Pancreas (tissue), 10 donors: ENCODE data around the gene PLXNC1. TPM values are rescaled to one million over a fixed set of nuclear protein-coding genes. Genes with fewer than 3 reads are reported as not detected.
A peak's percentile ranks its signal among the peaks of the same experiment; 100 is the strongest.

Source experiments
- ATAC-seq, 4 donors: fragments of 200-7000 bp; cut with Tn5 transposase; one replicate each; pipeline versions ENCODE4 v1.8.0 to v1.9.1; 2020; ENCODE audit warnings: mild to moderate bottlenecking in 4 of 4, moderate library complexity in 4 of 4
- DNase-seq, 6 donors: peaks; one replicate each; pipeline ENCODE4 v3.0.0-alpha.2; 2020
- FAIRE-seq: peaks from 2 replicates; lab custom pipeline; 2012; peaks lifted over from hg19 to GRCh38; lab: Jason Lieb, UNC
- H3K27ac ChIP-seq, 4 donors: fragments of 200-600 bp; sonication (generic); 1 replicate in 3 of 4; 2 replicates in 1 of 4; pipeline versions ENCODE4 v1.5.0 to v1.8.0; 2020
- H3K27me3 ChIP-seq, 4 donors: fragments of 200-600 bp; one replicate each; pipeline ENCODE4 v1.8.0; 2021
- H3K36me3 ChIP-seq, 3 donors: fragments of 200-600 bp; sonication (generic) in 1 of 3; one replicate each; pipeline versions ENCODE4 v1.5.0 to v1.8.0; 2020 to 2021
- H3K4me1 ChIP-seq, 3 donors: fragments of 200-600 bp; one replicate each; pipeline ENCODE4 v1.8.0; 2021
- H3K4me3 ChIP-seq, 4 donors: fragments of 200-600 bp; sonication (generic) in 2 of 4; one replicate each; pipeline versions ENCODE4 v1.5.0 to v1.8.0; 2020 to 2021
- H3K9me3 ChIP-seq, 4 donors: fragments of 200-600 bp; one replicate each; pipeline ENCODE4 v1.8.0; 2021
- CTCF ChIP-seq, 4 donors: fragments of 200-600 bp; sonication (generic) in 3 of 4; IDR thresholded peaks; one replicate each; pipeline versions ENCODE4 v1.5.0 to v1.8.0; 2021; ENCODE audit warnings: antibody characterized with exemption in 4 of 4
- WGBS, 2 donors: extraction: QIAGEN DNeasy Blood & Tissue Kit; methylation state at CpG; one replicate each; pipeline ENCODE4 v1.1.7; 2013; 5-methylcytosine and 5-hydroxymethylcytosine counted together
- intact Hi-C, 3 donors: fragments of 100-400 bp; cut with DNase I; formaldehyde crosslinking; loops; one replicate each; pipeline versions ENCODE4 v1.11.1 to v1.14.2; 2022
- polyA plus RNA-seq, 2 donors: library from polyadenylated mRNA; stranded (reverse); fragments of 200-250 nt; gene quantifications; one replicate each; pipeline ENCODE4 v1.2.3, GENCODE V29; 2013
- total RNA-seq, 6 donors: library from RNA; stranded (reverse); fragmentation: NEBNext Ultra II Directional in 4 of 6; extraction: Animal tissue kit (Norgen Biotek cat#: 25700) in 4 of 6; gene quantifications; one replicate each; pipeline versions ENCODE4 v1.2.1 to v1.2.4, GENCODE V29; 2021 to 2023
- donor health status: healthy with polysubstance abuse.
- donor health status: DM: no; HTN: no; CAD: no; lungs with moderate emphysema.
- donor health status: DM: no; HTN: no; CAD: no.
- donor health status: control.
- donor health status: control.
- donor health status: Bipolar disorder and iron deficiency.
- donor health status: DM: yes; HTN: yes; CAD: no.
- donor health status: DM: no; HTN: no; CAD: no.
- donor health status: DM: no; HTN: no; CAD: no.
- donor health status: DM: yes; HTN: yes; CAD: no.

PLXNC1 gene
- total and polyA plus RNA-seq, 8 donors = 0.53 to 13.7 (median 2.0) TPM

- intact Hi-C loops = loop anchor here in 2 of 3 donors (5.0 to 10.0 kb wide), 3 partner anchors 295 to 397 kb away; no protein-coding TSS in a partner anchor
These were observed 8.6 kb upstream of the PLXNC1 start for GRCh38 chr12:94139816-94140215.

GRCh38 chr12:94140556-94140955 lies 7.8 kb upstream of the PLXNC1 start:
- Histone ChIP-seq H3K9me3 (no peaks in the 10 kb centered on the region), H3K27ac (no peak overlapping the region), H3K4me1 (no peaks in the 10 kb centered on the region), H3K4me3 (no peak overlapping the region), H3K36me3 (no peaks in the 10 kb centered on the region), H3K27me3 (no peaks in the 10 kb centered on the region)
- FAIRE-seq = no peak
- intact Hi-C loops = no loop called here
- peak in 2 of 4 donors; percentile 28 to 32 for ATAC-seq
- no peak for TF ChIP-seq CTCF (IDR thresholded peaks at IDR 0.05)
- 82% methylated on average over 13 of the region's 13 CpGs for WGBS, 2 donors
- peak in 1 of 6 donors; percentile 39 for DNase-seq

More at GRCh38 chr12:94139816-94140215, 8.6 kb upstream of the PLXNC1 start:
- Histone ChIP-seq H3K36me3 (no peaks in the 10 kb centered on the region), H3K4me1 (no peaks in the 10 kb centered on the region), H3K9me3 (no peaks in the 10 kb centered on the region), H3K4me3 (no peak overlapping the region), H3K27ac (no peak overlapping the region), H3K27me3 (no peaks in the 10 kb centered on the region)
- DNase-seq = no peak
- no peak for TF ChIP-seq CTCF (IDR thresholded peaks at IDR 0.05)
- 89 to 90% methylated on average over 21 of the region's 21 CpGs for WGBS, 2 donors
- no peak for ATAC-seq
- FAIRE-seq = no peak

GRCh38 chr12:94141004-94141764 lies 7.2 kb upstream of the PLXNC1 start:
- WGBS, 2 donors = 86 to 87% methylated on average over 14 to 15 of the region's 15 CpGs
- H3K27ac ChIP-seq = no peak overlapping the region
- H3K4me1 ChIP-seq = no peaks in the 10 kb centered on the region
- intact Hi-C loops = no loop called here
- ATAC-seq (no peak), DNase-seq (peak in 1 of 6 donors; percentile 53), FAIRE-seq (no peak)
- no peaks in the 10 kb centered on the region for H3K9me3 ChIP-seq
- H3K27me3 ChIP-seq = no peaks in the 10 kb centered on the region
- TF ChIP-seq CTCF (IDR thresholded peaks at IDR 0.05) = no peak
- no peak overlapping the region for H3K4me3 ChIP-seq
- no peaks in the 10 kb centered on the region for H3K36me3 ChIP-seq

- ATAC-seq (no peak), FAIRE-seq (no peak)
These were observed 6.5 kb upstream of the PLXNC1 start for GRCh38 chr12:94141892-94142291.

More at GRCh38 chr12:94141892-94142291, 6.5 kb upstream of the PLXNC1 start:
- intact Hi-C loops = no loop called here
- Histone ChIP-seq H3K36me3 (no peaks in the 10 kb centered on the region), H3K9me3 (no peaks in the 10 kb centered on the region), H3K4me1 (no peaks in the 10 kb centered on the region), H3K27me3 (no peaks in the 10 kb centered on the region), H3K4me3 (no peak overlapping the region), H3K27ac (no peak overlapping the region)
- WGBS, 2 donors = 69 to 72% methylated on average over 3 of the region's 3 CpGs
- no peak for DNase-seq
- no peak for TF ChIP-seq CTCF (IDR thresholded peaks at IDR 0.05)
